ENCODE measurements around the gene CYTH1. TPM values are rescaled to one million over a fixed set of nuclear protein-coding genes. Genes with fewer than 3 reads are reported as not detected.
A peak's percentile ranks its signal among the peaks of the same experiment; 100 is the strongest.

CYTH1 gene
- total RNA-seq, 1 donor from 2014 or later, result 62.9 TPM

DNA sequence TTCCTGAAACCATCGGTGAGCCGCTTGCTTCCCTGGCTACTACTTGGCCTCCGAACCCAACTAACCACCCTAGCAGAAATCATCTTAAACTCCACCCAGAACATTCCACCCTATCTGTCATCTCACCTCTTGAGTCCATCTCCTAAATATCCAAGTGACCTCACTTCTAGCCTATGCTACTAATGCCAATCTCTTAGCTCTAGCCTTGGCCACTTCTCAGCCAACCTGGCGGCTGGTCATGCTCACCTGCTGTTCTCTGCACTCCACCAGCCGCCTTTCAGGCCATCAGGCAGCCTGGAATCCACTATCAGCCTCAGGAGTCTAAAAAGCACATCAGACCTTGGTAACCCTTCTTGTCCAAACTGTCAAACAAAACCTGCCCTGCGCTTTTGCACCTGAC is 11.9 kb upstream of the CYTH1 start:
- TF ChIP-seq POLR2A (IDR thresholded peaks at IDR 0.05), result no peak
- H3K36me3 ChIP-seq, result peaks cover 0 to 51% of the 10 kb centered on the region in 2 donors
- peaks cover 35% of the 10 kb centered on the region for H3K4me1 ChIP-seq

GRCh38 chr17:78793415-78793814 is 11.3 kb upstream of the CYTH1 start:
- TF ChIP-seq POLR2AphosphoS5 (IDR thresholded peaks at IDR 0.05; ENCODE audit: insufficient read depth in 1 of 2, low read depth in 1 of 2) (no peak), POLR2A (IDR thresholded peaks at IDR 0.05) (no peak)
- TF ChIP-seq, protein P1, sequence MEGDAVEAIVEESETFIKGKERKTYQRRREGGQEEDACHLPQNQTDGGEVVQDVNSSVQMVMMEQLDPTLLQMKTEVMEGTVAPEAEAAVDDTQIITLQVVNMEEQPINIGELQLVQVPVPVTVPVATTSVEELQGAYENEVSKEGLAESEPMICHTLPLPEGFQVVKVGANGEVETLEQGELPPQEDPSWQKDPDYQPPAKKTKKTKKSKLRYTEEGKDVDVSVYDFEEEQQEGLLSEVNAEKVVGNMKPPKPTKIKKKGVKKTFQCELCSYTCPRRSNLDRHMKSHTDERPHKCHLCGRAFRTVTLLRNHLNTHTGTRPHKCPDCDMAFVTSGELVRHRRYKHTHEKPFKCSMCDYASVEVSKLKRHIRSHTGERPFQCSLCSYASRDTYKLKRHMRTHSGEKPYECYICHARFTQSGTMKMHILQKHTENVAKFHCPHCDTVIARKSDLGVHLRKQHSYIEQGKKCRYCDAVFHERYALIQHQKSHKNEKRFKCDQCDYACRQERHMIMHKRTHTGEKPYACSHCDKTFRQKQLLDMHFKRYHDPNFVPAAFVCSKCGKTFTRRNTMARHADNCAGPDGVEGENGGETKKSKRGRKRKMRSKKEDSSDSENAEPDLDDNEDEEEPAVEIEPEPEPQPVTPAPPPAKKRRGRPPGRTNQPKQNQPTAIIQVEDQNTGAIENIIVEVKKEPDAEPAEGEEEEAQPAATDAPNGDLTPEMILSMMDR (IDR thresholded peaks at IDR 0.05), result no peak
- Histone ChIP-seq H3K36me3 (peaks cover 0 to 45% of the 10 kb centered on the region in 2 donors), H3K4me3 (no peak overlapping the region), H3K27ac (no peak overlapping the region), H3K4me1 (peaks cover 39% of the 10 kb centered on the region), H3K27me3 (no peaks in the 10 kb centered on the region), H3K9me3 (no peaks in the 10 kb centered on the region)
- intact Hi-C loops (cut with DNase I), result no loop called here
- DNase-seq (ENCODE audit: extremely low spot score in 2 of 2), result no peak

More for the DNA sequence above, 11.9 kb upstream of the CYTH1 start:
- intact Hi-C loops (cut with DNase I), result no loop called here
- no peak overlapping the region for H3K4me3 ChIP-seq
- no peaks in the 10 kb centered on the region for H3K9me3 ChIP-seq
- no peak for DNase-seq (ENCODE audit: extremely low spot score in 2 of 2)
- H3K27me3 ChIP-seq, result no peaks in the 10 kb centered on the region
- no peak overlapping the region for H3K27ac ChIP-seq

DNA sequence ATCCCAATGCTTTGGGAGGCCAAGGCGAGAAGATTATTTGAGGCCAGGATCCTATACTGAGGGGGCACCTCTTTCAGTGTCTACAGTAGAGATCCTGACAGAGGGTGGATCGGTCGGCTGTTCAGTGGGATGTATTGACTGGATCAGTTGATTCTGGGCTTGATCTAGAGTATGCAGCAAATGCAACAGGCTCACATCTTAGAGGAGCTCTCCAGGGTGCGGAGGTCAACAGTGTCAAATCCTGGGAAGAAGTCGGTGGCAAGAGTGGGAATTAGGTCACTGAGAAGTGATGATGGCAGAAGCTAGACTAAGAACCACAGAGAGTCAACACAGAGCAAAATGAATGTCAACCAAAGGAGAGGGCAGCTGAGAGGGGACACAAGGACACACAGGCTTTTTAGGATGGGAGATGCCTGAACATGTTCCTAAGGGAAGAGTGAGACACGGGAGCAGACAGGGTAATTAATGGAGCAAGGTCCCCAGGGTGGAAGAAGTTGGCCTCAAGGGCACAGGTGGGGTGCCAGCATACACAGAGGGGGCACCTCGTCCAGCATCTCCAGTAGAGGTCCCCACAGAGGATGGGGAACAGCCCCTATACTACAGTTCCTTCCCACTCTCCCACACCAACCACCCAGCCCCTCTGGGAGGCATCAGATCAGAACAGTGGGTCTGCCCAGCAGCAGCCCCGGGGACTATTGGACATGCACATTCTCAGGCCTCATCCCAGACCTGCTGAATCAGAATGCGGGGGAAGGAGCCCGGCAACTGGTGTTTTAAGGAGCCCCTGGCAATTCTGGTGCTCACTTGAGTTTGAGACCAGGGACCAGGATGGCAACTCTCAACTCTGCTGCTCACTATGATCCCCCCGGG is 10.0 kb upstream of the CYTH1 start:
- Histone ChIP-seq H3K27me3 (no peaks in the 10 kb centered on the region), H3K4me3 (no peak overlapping the region), H3K9me3 (no peaks in the 10 kb centered on the region), H3K27ac (peak overlapping the region; percentile 13), H3K4me1 (peaks cover 39% of the 10 kb centered on the region), H3K36me3 (peaks cover 0 to 32% of the 10 kb centered on the region in 2 donors)
- no peak for DNase-seq (ENCODE audit: extremely low spot score in 2 of 2)
- intact Hi-C loops (cut with DNase I), result no loop called here
- TF ChIP-seq POLR2AphosphoS5 (IDR thresholded peaks at IDR 0.05; ENCODE audit: insufficient read depth in 1 of 2, low read depth in 1 of 2), result no peak
- TF ChIP-seq, protein P1 (IDR thresholded peaks at IDR 0.05), result no peak
- TF ChIP-seq POLR2A (IDR thresholded peaks at IDR 0.05), result no peak

DNA sequence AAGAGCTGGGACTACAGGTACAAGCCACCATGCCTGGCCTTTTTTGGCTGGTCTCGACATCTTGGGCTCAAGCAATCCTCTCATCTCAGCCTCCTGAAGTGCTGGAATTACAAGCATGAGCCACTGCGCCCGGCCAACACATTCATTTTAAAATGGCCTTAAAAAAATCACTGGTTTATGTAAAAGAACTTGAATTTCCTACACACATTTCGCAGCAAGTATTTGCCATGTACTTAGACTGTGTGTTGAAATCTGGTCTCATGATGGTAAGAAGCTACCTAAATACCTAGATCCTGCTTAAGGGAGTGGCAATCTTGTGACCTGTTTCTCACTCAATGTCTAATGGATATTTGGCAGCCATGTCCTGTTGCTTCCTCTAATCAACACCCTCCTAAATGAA is 8.5 kb upstream of the CYTH1 start:
- Histone ChIP-seq H3K27me3 (no peaks in the 10 kb centered on the region), H3K4me1 (peaks cover 39% of the 10 kb centered on the region), H3K9me3 (no peaks in the 10 kb centered on the region), H3K4me3 (no peak overlapping the region), H3K27ac (peak overlapping the region; percentile 61), H3K36me3 (peaks cover 0 to 16% of the 10 kb centered on the region in 2 donors)
- intact Hi-C loops (cut with DNase I), result no loop called here
- DNase-seq (ENCODE audit: extremely low spot score in 2 of 2), result no peak
- TF ChIP-seq POLR2AphosphoS5 (IDR thresholded peaks at IDR 0.05; ENCODE audit: insufficient read depth in 1 of 2, low read depth in 1 of 2), result peak in 1 of 2 donors; percentile 47
- TF ChIP-seq, protein P1 (IDR thresholded peaks at IDR 0.05), result no peak
- TF ChIP-seq POLR2A (IDR thresholded peaks at IDR 0.05), result no peak

- peak overlapping the region; percentile 59 for H3K27ac ChIP-seq
- DNase-seq (ENCODE audit: extremely low spot score in 2 of 2), result no peak
- no peak overlapping the region for H3K4me3 ChIP-seq
- no peaks in the 10 kb centered on the region for H3K27me3 ChIP-seq
- no peaks in the 10 kb centered on the region for H3K9me3 ChIP-seq
- intact Hi-C loops (cut with DNase I), result no loop called here
- H3K4me1 ChIP-seq, result peaks cover 39% of the 10 kb centered on the region
- TF ChIP-seq POLR2AphosphoS5 (IDR thresholded peaks at IDR 0.05; ENCODE audit: insufficient read depth in 1 of 2, low read depth in 1 of 2) (no peak), POLR2A (IDR thresholded peaks at IDR 0.05) (no peak)
- TF ChIP-seq, protein P1 (IDR thresholded peaks at IDR 0.05), result no peak
- H3K36me3 ChIP-seq, result peaks cover 0 to 13% of the 10 kb centered on the region in 2 donors
Observed at GRCh38 chr17:78789663-78790181, 7.6 kb upstream of the CYTH1 start.

Data from vagina (tissue), 2 donors.